Glomerular endothelial cell (primary cell): ENCODE results near the gene CYBB. TPM values are rescaled to one million over a fixed set of nuclear protein-coding genes. Genes with fewer than 3 reads are reported as not detected.

Experiments used
- DNase-seq: peaks from one replicate; pipeline ENCODE4 v3.0.0-alpha.2; 2011; ENCODE audit warnings: low read depth, low spot score; ENCODE audit errors: extremely low read depth
- total RNA-seq: library from RNA; depleted of rRNA; stranded (reverse); fragments of >200 nt; gene quantifications from 2 replicates; pipeline ENCODE4 v1.2.3, GENCODE V29; 2015

The CYBB gene
- total RNA-seq, 1 donor from 2014 or later = not detected

DNA sequence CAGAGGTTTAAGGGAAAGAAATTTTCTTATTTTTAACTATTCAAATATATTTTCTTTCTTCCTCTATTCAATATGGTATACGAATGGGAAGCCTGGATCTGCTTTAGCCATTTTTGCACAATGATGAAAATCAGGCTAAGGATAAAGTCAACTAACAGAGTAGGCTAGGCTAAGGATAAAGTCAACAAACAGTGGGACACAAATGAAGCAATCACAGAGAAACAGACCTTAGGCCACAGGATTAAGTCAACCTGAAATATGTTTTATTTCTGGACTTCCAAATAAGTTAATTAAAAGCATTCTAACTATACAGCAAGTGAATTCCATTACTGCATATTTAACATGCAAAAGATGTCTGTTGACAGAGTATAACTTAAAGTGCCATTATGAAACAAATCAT is 50.5 kb downstream of the CYBB start:
- DNase-seq = no peak

DNA sequence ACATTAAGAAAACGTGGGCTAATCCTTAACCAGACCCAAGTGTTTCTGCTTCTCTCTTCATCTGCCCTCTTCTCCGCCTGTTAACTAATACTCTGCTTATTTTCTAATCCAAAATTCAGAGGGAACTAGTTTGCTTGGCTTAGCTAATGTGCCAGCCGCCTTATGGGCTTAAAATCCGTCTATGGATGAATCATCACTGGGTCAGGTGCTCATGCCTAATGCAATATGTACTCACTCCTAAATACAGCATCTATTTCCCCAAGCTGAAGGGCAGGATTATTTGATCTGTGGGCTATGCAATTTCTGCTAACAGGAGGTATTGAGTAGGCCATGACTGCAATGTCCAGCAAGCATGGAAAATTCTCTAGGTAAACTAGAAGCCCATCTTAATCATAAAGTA is 55.1 kb downstream of the CYBB start:
- DNase-seq = no peak

DNA sequence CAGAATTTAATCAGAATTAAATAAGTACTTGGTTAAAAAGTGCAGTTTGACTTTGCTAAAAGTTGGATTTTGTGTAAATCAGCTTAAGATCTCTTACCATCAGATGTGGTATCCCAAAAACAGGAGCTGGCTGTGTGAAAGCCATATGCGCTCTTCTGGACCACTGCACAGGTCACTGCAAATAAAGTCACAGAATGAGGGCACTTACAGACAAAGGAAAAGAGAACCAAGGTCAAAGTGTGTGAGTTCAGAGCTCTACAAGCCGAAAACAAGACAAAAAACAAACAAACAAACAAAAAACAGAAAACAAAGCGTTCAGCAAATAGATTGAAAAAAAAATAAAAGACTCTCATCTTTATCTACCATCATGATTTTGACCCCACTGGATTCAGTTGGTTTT is 61.1 kb downstream of the CYBB start:
- DNase-seq = no peak

- no peak for DNase-seq
These were observed 64.8 kb downstream of the CYBB start for GRCh38 chrX:37844622-37845021.

DNA sequence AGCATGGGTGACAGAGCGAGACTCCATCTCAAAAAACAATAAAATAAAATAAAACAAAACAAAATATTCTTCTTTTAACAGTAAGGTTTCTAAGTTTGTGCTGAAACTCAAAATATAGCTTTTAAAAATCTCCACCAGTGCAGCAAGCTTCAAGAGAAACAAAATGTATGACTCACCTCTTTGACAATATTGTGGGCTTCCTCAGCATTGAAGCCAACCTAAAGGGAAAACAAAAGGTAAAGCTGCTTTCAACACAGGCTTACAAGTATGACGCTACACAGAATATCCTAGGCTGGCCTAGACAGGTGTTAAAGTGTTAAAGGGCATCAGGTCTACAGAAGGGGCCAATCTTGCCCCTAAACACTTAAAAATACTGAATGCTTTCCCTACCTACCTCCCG is 66.3 kb downstream of the CYBB start:
- no peak for DNase-seq

- DNase-seq = no peak
These were observed 66.7 kb downstream of the CYBB start for GRCh38 chrX:37846558-37846933.

- no peak for DNase-seq
These were observed 67.3 kb downstream of the CYBB start, which contains the start of gene DYNLT3 for GRCh38 chrX:37846934-37847732. Gene DYNLT3, minus strand, starts transcription at chrX:37847571. Its CDS starts 61 bp downstream, at chrX:37847510.

- no peak for DNase-seq
These were observed 67.9 kb downstream of the CYBB start for GRCh38 chrX:37847733-37848197.

DNA sequence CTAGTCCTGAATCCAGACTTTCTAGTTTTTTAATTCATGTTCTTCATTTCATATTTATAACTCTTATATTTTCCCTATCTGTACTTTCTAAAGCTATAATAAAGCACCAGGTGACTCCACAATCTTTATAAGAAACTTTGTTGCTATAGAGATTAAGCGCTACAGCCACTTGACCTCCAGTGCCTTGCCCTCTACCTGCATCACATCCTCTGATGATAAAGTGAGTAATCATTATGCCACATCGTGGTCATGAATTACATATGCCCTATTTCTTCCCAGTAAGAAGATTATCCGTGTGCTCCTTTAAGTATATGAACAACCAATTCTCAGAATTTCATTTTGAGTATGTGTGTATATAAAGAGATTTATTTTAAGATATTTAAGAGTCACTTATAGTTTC is 74.3 kb downstream of the CYBB start:
- DNase-seq = no peak

- no peak for DNase-seq
These were observed 74.9 kb downstream of the CYBB start for GRCh38 chrX:37854748-37855147.

- DNase-seq = no peak
These were observed 80.9 kb downstream of the CYBB start for GRCh38 chrX:37860721-37861120.

- DNase-seq = no peak
These were observed 83.0 kb downstream of the CYBB start for GRCh38 chrX:37862851-37863250.

Other genes starting within 250 kb of the CYBB start
- gene LANCL3, start 208.4 kb upstream of the CYBB start, total RNA-seq = 0.12 and 0.29 TPM in 2 replicates
- not detected in 2 replicates for gene XK, start 94.3 kb upstream of the CYBB start, total RNA-seq
- gene DYNLT3, start 67.5 kb downstream of the CYBB start, total RNA-seq = 28.4 and 29.0 TPM in 2 replicates
- 0.06 TPM in 1 of 2 replicates, not detected in the other for gene SYTL5, start 226.5 kb downstream of the CYBB start, total RNA-seq